Activated CD8-positive, alpha-beta T cell treated with anti-CD3 and anti-CD28 coated beads for 36 hours (primary cell): ENCODE data around the gene GRHL1. TPM values are rescaled to one million over a fixed set of nuclear protein-coding genes. Genes with fewer than 3 reads are reported as not detected.
"Not testable (repeated sequence)": the region's sequence is repeated elsewhere in the genome, so short reads cannot be mapped to it uniquely, and the experiment has no call there.

Experiments used
- ATAC-seq: fragments of 200-7000 bp; cut with Tn5 transposase; one replicate; pipeline ENCODE4 v1.10.0; 2021; ENCODE audit warnings: mild to moderate bottlenecking, moderate library complexity
- CTCF ChIA-PET: fragments of 350-600 bp; sonication (Branson Sonifier 250); formaldehyde crosslinking; loops from one replicate; lab custom pipeline; 2021; ENCODE audit warnings: antibody characterized with exemption; lab: Charles Lee
- POLR2A ChIA-PET: fragments of 350-600 bp; sonication (Branson Sonifier 250); formaldehyde crosslinking; loops from one replicate; lab custom pipeline; 2021; ENCODE audit warnings: antibody characterized with exemption; lab: Charles Lee
- DNase-seq: peaks from one replicate; pipeline ENCODE4 v3.0.0-alpha.2; 2020
- H3K27ac Mint-ChIP-seq: one replicate; pipeline ENCODE4 v1.8.0; 2021; ENCODE audit warnings: mild to moderate bottlenecking, mixed read lengths
- H3K27me3 Mint-ChIP-seq: one replicate; pipeline ENCODE4 v1.8.0; 2021; ENCODE audit warnings: mixed read lengths
- H3K36me3 Mint-ChIP-seq: one replicate; pipeline ENCODE4 v1.8.0; 2021; ENCODE audit warnings: low read depth, mixed read lengths
- H3K4me1 Mint-ChIP-seq: one replicate; pipeline ENCODE4 v1.8.0; 2021; ENCODE audit warnings: low read depth, mixed read lengths
- H3K4me3 Mint-ChIP-seq: one replicate; pipeline ENCODE4 v1.8.0; 2021; ENCODE audit warnings: mild to moderate bottlenecking, moderate library complexity, mixed read lengths
- H3K9me3 Mint-ChIP-seq: one replicate; pipeline ENCODE4 v1.8.0; 2021; ENCODE audit warnings: mixed read lengths
- CTCF ChIP-seq: fragments of 200-600 bp; IDR thresholded peaks from one replicate; pipeline ENCODE4 v1.8.0; 2022; ENCODE audit warnings: antibody characterized with exemption, mild to moderate bottlenecking
- intact Hi-C: fragments of 100-400 bp; cut with micrococcal nuclease; formaldehyde crosslinking; loops from one replicate; pipeline ENCODE4 v1.10.0; 2022
- total RNA-seq, 2 experiments: library from RNA; stranded (reverse); gene quantifications; one replicate each; pipeline ENCODE4 v1.2.3, GENCODE V29; 2021

Gene GRHL1
- total RNA-seq, 2 experiments from 2014 or later = 0.20 to 0.25 TPM

GRCh38 chr2:10009271-10009810, 57.8 kb downstream of the GRHL1 start:
- CTCF ChIA-PET = interaction anchor here (1.2 kb wide), 2 partner anchors 25 to 40 kb away, joined by 4 to 6 read pairs; no protein-coding TSS in a partner anchor
- DNase-seq (no peak), ATAC-seq (no peak)
- no peaks in the 10 kb centered on the region for H3K9me3 Mint-ChIP-seq
- no peak for TF ChIP-seq CTCF
- H3K36me3 Mint-ChIP-seq = no peaks in the 10 kb centered on the region
- no peak overlapping the region for H3K27ac Mint-ChIP-seq
- H3K27me3 Mint-ChIP-seq = peaks cover 9% of the 10 kb centered on the region
- intact Hi-C loops = no loop called here
- POLR2A ChIA-PET = no interaction called here
- H3K4me1 Mint-ChIP-seq = no peaks in the 10 kb centered on the region
- no peak overlapping the region for H3K4me3 Mint-ChIP-seq

- TF ChIP-seq CTCF = no peak
- CTCF ChIA-PET = no interaction called here
- Mint-ChIP-seq H3K9me3 (no peaks in the 10 kb centered on the region), H3K27me3 (peaks cover 9% of the 10 kb centered on the region), H3K36me3 (no peaks in the 10 kb centered on the region), H3K27ac (no peak overlapping the region), H3K4me3 (no peak overlapping the region), H3K4me1 (no peaks in the 10 kb centered on the region)
- intact Hi-C loops = no loop called here
- POLR2A ChIA-PET = no interaction called here
- DNase-seq = no peak
- no peak for ATAC-seq
Observed at GRCh38 chr2:10009811-10010781, 58.6 kb downstream of the GRHL1 start.

GRCh38 chr2:10010861-10011605, 59.5 kb downstream of the GRHL1 start:
- intact Hi-C loops, H3K4me3 Mint-ChIP-seq, H3K36me3 Mint-ChIP-seq, H3K9me3 Mint-ChIP-seq, H3K4me1 Mint-ChIP-seq, H3K27ac Mint-ChIP-seq, DNase-seq, POLR2A ChIA-PET, CTCF ChIA-PET, ATAC-seq, H3K27me3 Mint-ChIP-seq: not testable (repeated sequence)

GRCh38 chr2:10011606-10012325, 60.3 kb downstream of the GRHL1 start:
- H3K9me3 Mint-ChIP-seq, CTCF ChIA-PET, H3K36me3 Mint-ChIP-seq, H3K27me3 Mint-ChIP-seq, H3K4me3 Mint-ChIP-seq, intact Hi-C loops, ATAC-seq, H3K27ac Mint-ChIP-seq, H3K4me1 Mint-ChIP-seq, POLR2A ChIA-PET, DNase-seq: not testable (repeated sequence)

GRCh38 chr2:10012366-10012962, 61.0 kb downstream of the GRHL1 start:
- H3K9me3 Mint-ChIP-seq, intact Hi-C loops, ATAC-seq, POLR2A ChIA-PET, H3K27ac Mint-ChIP-seq, H3K36me3 Mint-ChIP-seq, H3K4me1 Mint-ChIP-seq, DNase-seq, H3K27me3 Mint-ChIP-seq, H3K4me3 Mint-ChIP-seq, CTCF ChIA-PET: not testable (repeated sequence)
